CD14-positive monocyte (primary cell): Measurements from ENCODE around the gene SRRD. TPM values are rescaled to one million over a fixed set of nuclear protein-coding genes. Genes with fewer than 3 reads are reported as not detected.
A peak's percentile ranks its signal among the peaks of the same experiment; 100 is the strongest.

Experiments used
- DNase-seq, 3 donors: peaks; one replicate each; pipeline ENCODE4 v3.0.0-alpha.2; 2011 to 2022
- H2AFZ ChIP-seq: 2 replicates; pipeline ENCODE4 v1.6.0; 2012; ENCODE audit warnings: mild to moderate bottlenecking, low read depth, low read length, inconsistent platforms; ENCODE audit not compliant: insufficient read depth, poor library complexity, severe bottlenecking
- H3K27ac ChIP-seq, 2 donors: 1 replicate in 1 of 2; 2 replicates in 1 of 2; pipeline ENCODE4 v1.5.1; 2012 to 2013; ENCODE audit warnings: low read length in 2 of 2, control low read depth in 1 of 2, inconsistent platforms in 1 of 2, low read depth in 1 of 2, mild to moderate bottlenecking in 1 of 2
- H3K27me3 ChIP-seq, 2 donors: one replicate each; pipeline versions ENCODE4 v1.6.0 to v1.6.1; 2011 to 2013; ENCODE audit warnings: low read length in 2 of 2; ENCODE audit not compliant: control insufficient read depth in 2 of 2, insufficient read depth in 2 of 2
- H3K36me3 ChIP-seq, 2 donors: replicated peaks in 1 of 2; 1 replicate in 1 of 2; 2 replicates in 1 of 2; pipeline versions ENCODE4 v1.5.1 to v1.6.1; 2012 to 2013; ENCODE audit warnings: low read length in 2 of 2, control low read depth in 1 of 2, inconsistent platforms in 1 of 2, mild to moderate bottlenecking in 1 of 2; ENCODE audit not compliant: insufficient read depth in 2 of 2, control insufficient read depth in 1 of 2
- H3K4me1 ChIP-seq, 2 donors: 1 replicate in 1 of 2; 2 replicates in 1 of 2; pipeline versions ENCODE4 v1.5.1 to v1.6.1; 2012 to 2013; ENCODE audit warnings: low read length in 2 of 2, control low read depth in 1 of 2, inconsistent platforms in 1 of 2, mild to moderate bottlenecking in 1 of 2, moderate library complexity in 1 of 2; ENCODE audit not compliant: insufficient read depth in 2 of 2, control insufficient read depth in 1 of 2
- H3K4me2 ChIP-seq: replicated peaks from 2 replicates; pipeline ENCODE3; 2012; ENCODE audit warnings: low read length, moderate library complexity, mild to moderate bottlenecking; ENCODE audit not compliant: poor library complexity, severe bottlenecking; ENCODE audit errors: extremely low read depth
- H3K4me3 ChIP-seq, 3 experiments: fragments of 200-600 bp in 1 of 3; sonication (generic) in 1 of 3; replicated peaks in 1 of 3; 1 replicate in 2 of 3; 2 replicates in 1 of 3; pipeline ENCODE4 v1.5.1; 2011 to 2013; ENCODE audit warnings: low read length in 3 of 3, mild to moderate bottlenecking in 3 of 3, control low read depth in 2 of 3, low read depth in 2 of 3, inconsistent platforms in 1 of 3, moderate library complexity in 1 of 3
- H3K79me2 ChIP-seq: 2 replicates; pipeline ENCODE4 v1.6.0; 2012; ENCODE audit warnings: mild to moderate bottlenecking, control low read depth, inconsistent platforms, low read length, moderate library complexity; ENCODE audit not compliant: insufficient read depth
- H3K9ac ChIP-seq: 2 replicates; pipeline ENCODE4 v1.6.0; 2017; ENCODE audit warnings: low read length, mild to moderate bottlenecking; ENCODE audit not compliant: insufficient read depth, poor library complexity, severe bottlenecking
- H3K9me3 ChIP-seq, 2 donors: replicated peaks in 1 of 2; 1 replicate in 1 of 2; 2 replicates in 1 of 2; pipeline versions ENCODE4 v1.5.1 to v1.6.1; 2012 to 2013; ENCODE audit warnings: low read length in 2 of 2, control low read depth in 1 of 2; ENCODE audit not compliant: control insufficient read depth in 1 of 2, insufficient read depth in 1 of 2
- H4K20me1 ChIP-seq: 2 replicates; pipeline ENCODE4 v1.6.0; 2012; ENCODE audit warnings: mild to moderate bottlenecking, low read length, control low read depth, moderate library complexity; ENCODE audit not compliant: insufficient read depth
- H3K27ac Mint-ChIP-seq, 7 donors: one replicate each; pipeline ENCODE4 v1.8.0; 2020; ENCODE audit warnings: mild to moderate bottlenecking in 7 of 7, mixed read lengths in 7 of 7, moderate library complexity in 6 of 7, inconsistent platforms in 2 of 7
- H3K27me3 Mint-ChIP-seq, 3 donors: one replicate each; pipeline ENCODE4 v1.8.0; 2021 to 2022; ENCODE audit warnings: low read depth in 3 of 3, mild to moderate bottlenecking in 3 of 3, mixed read lengths in 3 of 3, moderate library complexity in 3 of 3, inconsistent platforms in 1 of 3
- H3K36me3 Mint-ChIP-seq, 2 donors: one replicate each; pipeline ENCODE4 v1.8.0; 2020; ENCODE audit warnings: mixed read lengths in 2 of 2, inconsistent platforms in 1 of 2, mild to moderate bottlenecking in 1 of 2
- H3K4me1 Mint-ChIP-seq: one replicate; pipeline ENCODE4 v1.8.0; 2020; ENCODE audit warnings: mild to moderate bottlenecking, mixed read lengths
- H3K4me3 Mint-ChIP-seq, 2 donors: one replicate each; pipeline ENCODE4 v1.8.0; 2020; ENCODE audit warnings: mild to moderate bottlenecking in 2 of 2, mixed read lengths in 2 of 2, moderate library complexity in 1 of 2
- H3K9me3 Mint-ChIP-seq, 7 donors: one replicate each; pipeline ENCODE4 v1.8.0; 2020 to 2022; ENCODE audit warnings: mixed read lengths in 7 of 7, mild to moderate bottlenecking in 6 of 7, moderate library complexity in 6 of 7, inconsistent platforms in 2 of 7
- WGBS: methylation state at CpG from one replicate; pipeline ENCODE4 v1.1.5; 2013; ENCODE audit warnings: missing lambda C conversion rate; ENCODE audit not compliant: insufficient coverage; 5-methylcytosine and 5-hydroxymethylcytosine counted together
- intact Hi-C, 2 donors: fragments of 100-400 bp; cut with micrococcal nuclease; formaldehyde crosslinking; loops; one replicate each; pipeline versions ENCODE4 v1.15.0 to v1.15.1; 2023
- polyA plus RNA-seq, 3 donors: library from polyadenylated mRNA; depleted of rRNA in 1 of 3; unstranded in 2 of 3; stranded (reverse) in 1 of 3; fragments of 300-500 nt in 2 of 3; fragments of >200 nt in 1 of 3; fragmentation: Illumina TruSeq in 2 of 3; gene quantifications; 1 replicate in 2 of 3; 2 replicates in 1 of 3; pipeline ENCODE4 v1.2.3, GENCODE V29; 2012 to 2021
- TF ChIP-seq, protein P1 (sequence below): fragments of 200-600 bp; IDR thresholded peaks from one replicate; pipeline ENCODE4 v1.8.0; 2022; ENCODE audit warnings: antibody characterized with exemption, mild to moderate bottlenecking

Gene SRRD
- polyA plus RNA-seq, 3 donors: 3.7 to 15.0 (median 10.0) TPM

DNA sequence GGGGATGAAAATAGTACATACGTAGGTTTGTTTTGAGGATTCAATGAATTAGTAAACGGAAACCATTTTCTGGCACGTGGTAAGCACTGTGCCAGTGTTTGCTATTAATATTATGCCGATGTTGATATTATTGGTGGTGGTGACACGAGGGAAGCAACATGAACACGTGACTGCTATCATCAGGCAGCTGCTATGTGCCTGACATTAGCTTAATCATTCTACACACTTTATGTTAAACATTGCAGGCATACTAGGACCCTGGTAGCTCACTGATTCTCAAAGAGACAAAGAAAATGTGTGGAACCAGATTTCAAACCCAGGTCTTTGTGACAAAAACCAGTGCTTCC, 656 bp downstream of the SRRD start:
- intact Hi-C loops: loop anchor here in 1 of 2 donors (5.0 kb wide), 2 partner anchors 52 to 108 kb away; partner anchors contain the start of gene TPST2
- Mint-ChIP-seq H3K9me3 (no peaks in the 10 kb centered on the region), H3K27me3 (no peaks in the 10 kb centered on the region), H3K36me3 (peaks cover 21 to 25% of the 10 kb centered on the region in 2 donors), H3K4me1 (peaks cover 54% of the 10 kb centered on the region), H3K27ac (peak overlapping the region; percentile 83 to 98 (median 93)), H3K4me3 (peak overlapping the region; percentile 83 to 94)
- Histone ChIP-seq H3K79me2 (peaks cover 51% of the 10 kb centered on the region), H3K4me3 (peak overlapping the region; percentile 70 to 96 (median 88)), H3K36me3 (peaks cover 17 to 27% of the 10 kb centered on the region in 2 donors), H3K27ac (peak overlapping the region in 1 of 2 donors; percentile 98), H3K4me1 (peaks cover 48 to 53% of the 10 kb centered on the region in 2 donors), H3K9me3 (no peaks in the 10 kb centered on the region), H3K27me3 (no peaks in the 10 kb centered on the region), H3K9ac (peak overlapping the region; percentile 96), H2AFZ (peak overlapping the region; percentile 91), H4K20me1 (no peaks in the 10 kb centered on the region), H3K4me2 (peak overlapping the region; percentile 87)
- 0% methylated on average over 2 of the region's 6 CpGs for WGBS
- peak in 2 of 3 donors; percentile 22 to 34 for DNase-seq
- TF ChIP-seq, protein P1, sequence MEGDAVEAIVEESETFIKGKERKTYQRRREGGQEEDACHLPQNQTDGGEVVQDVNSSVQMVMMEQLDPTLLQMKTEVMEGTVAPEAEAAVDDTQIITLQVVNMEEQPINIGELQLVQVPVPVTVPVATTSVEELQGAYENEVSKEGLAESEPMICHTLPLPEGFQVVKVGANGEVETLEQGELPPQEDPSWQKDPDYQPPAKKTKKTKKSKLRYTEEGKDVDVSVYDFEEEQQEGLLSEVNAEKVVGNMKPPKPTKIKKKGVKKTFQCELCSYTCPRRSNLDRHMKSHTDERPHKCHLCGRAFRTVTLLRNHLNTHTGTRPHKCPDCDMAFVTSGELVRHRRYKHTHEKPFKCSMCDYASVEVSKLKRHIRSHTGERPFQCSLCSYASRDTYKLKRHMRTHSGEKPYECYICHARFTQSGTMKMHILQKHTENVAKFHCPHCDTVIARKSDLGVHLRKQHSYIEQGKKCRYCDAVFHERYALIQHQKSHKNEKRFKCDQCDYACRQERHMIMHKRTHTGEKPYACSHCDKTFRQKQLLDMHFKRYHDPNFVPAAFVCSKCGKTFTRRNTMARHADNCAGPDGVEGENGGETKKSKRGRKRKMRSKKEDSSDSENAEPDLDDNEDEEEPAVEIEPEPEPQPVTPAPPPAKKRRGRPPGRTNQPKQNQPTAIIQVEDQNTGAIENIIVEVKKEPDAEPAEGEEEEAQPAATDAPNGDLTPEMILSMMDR: no peak

DNA sequence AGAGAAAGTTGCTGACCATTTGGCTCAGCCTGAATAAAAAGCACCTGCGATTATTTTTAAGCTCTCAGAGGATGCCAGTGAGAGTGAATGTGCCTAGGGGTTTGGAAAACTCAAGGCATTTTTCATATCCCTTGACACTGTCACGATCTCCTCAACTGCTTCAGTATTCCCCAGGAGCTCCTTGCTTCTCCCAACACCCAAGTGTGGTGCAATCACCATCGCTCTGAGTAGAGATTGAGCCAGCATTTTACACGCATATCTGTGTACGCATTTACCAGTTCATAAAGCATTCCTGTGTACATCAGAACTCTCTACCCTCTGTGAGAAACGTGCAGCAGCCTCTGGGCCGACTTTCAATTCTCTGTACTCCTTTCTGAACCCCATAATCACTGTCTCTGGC, 1.3 kb downstream of the SRRD start:
- Histone ChIP-seq H3K27ac (no peak overlapping the region), H3K4me3 (no peak overlapping the region), H3K9me3 (no peaks in the 10 kb centered on the region), H3K9ac (no peak overlapping the region), H4K20me1 (no peaks in the 10 kb centered on the region), H3K36me3 (peaks cover 24 to 34% of the 10 kb centered on the region in 2 donors), H3K27me3 (no peaks in the 10 kb centered on the region), H3K4me1 (peaks cover 41 to 46% of the 10 kb centered on the region in 2 donors), H3K79me2 (peaks cover 45% of the 10 kb centered on the region), H2AFZ (no peak overlapping the region), H3K4me2 (no peak overlapping the region)
- Mint-ChIP-seq H3K4me1 (peaks cover 47% of the 10 kb centered on the region), H3K36me3 (peaks cover 27 to 32% of the 10 kb centered on the region in 2 donors), H3K27ac (peak overlapping the region in 2 of 7 donors; percentile 59 to 64), H3K4me3 (no peak overlapping the region), H3K9me3 (no peaks in the 10 kb centered on the region), H3K27me3 (no peaks in the 10 kb centered on the region)
- no peak for DNase-seq
- TF ChIP-seq, protein P1: no peak
- intact Hi-C loops: no loop called here
- WGBS: 77% methylated on average over 7 of the region's 7 CpGs
